ENCODE measurements around the gene ACLY.
"Not testable (repeated sequence)": the region's sequence is repeated elsewhere in the genome, so short reads cannot be mapped to it uniquely, and the experiment has no call there.

ACLY gene

DNA sequence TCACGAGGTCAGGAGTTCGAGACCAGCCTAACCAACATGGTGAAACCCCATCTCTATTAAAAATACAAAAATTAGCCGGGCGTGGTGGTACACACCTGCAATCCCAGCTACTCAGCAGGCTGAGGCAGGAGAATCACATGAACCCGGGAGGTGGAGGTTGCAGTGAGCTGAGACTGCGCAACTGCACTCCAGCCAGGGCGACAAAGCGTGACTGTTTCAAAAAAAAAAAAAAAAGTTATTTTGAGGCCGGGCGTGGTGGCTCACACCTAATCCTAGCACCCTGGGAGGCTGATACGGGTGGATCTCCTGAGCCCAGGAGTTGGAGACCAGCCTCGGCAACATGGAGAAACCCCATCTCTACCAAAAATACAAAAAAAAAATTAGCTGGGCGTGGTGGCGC, 67.4 kb downstream of the ACLY start:
- not testable (repeated sequence) for DNase-seq (ENCODE audit: low read depth, low spot score); H3K36me3 ChIP-seq (ENCODE audit: control insufficient read depth, insufficient read depth, low read length); H3K4me3 ChIP-seq (ENCODE audit: low read length); H3K4me1 ChIP-seq (ENCODE audit: control insufficient read depth, insufficient read depth, low read length); H3K9me3 ChIP-seq (ENCODE audit: control insufficient read depth, insufficient read depth, low read length); H3K27ac ChIP-seq (ENCODE audit: low read length); H3K27me3 ChIP-seq (ENCODE audit: control insufficient read depth, insufficient read depth, low read length)
- no CpG with 5 or more reads among the region's 14 CpGs for WGBS (ENCODE audit: insufficient coverage, insufficient read length)

DNA sequence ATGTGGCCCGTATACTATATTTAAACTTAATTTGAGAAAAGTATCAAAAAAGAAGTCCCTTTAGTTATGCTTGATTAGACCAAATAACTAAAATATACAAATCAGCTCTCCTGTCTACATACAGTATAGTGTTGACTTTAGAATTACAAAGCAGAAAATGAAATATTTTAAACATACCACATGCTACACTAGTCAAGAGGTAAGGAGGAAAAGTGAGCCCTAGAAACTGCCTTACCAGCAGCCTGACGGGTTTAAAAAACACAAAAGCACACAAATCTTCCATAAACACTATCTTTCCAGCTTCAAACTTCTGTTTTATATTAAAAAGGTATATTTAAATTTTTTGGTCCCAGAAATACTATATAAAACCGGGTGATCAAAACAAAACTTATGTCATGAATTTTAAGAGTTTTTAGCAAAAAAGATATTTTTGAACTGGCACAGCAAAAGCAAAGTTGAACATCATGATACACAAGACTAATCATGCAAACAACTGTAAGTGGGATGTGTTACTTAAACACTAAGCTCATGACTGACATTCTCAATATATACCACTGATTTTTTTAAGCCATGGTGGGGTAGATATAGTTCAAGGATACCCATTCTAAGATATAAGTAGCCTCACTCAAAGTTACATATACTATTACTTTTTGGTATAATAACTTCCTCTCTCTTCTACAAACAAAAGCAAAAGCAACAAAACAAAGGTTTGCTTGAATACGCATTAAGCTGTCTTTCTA, 69.3 kb downstream of the ACLY start:
- Histone ChIP-seq H3K4me1 (ENCODE audit: control insufficient read depth, insufficient read depth, low read length) (no peaks in the 10 kb centered on the region), H3K27ac (ENCODE audit: low read length) (no peak overlapping the region), H3K27me3 (ENCODE audit: control insufficient read depth, insufficient read depth, low read length) (no peaks in the 10 kb centered on the region), H3K36me3 (ENCODE audit: control insufficient read depth, insufficient read depth, low read length) (no peaks in the 10 kb centered on the region), H3K4me3 (ENCODE audit: low read length) (no peak overlapping the region), H3K9me3 (ENCODE audit: control insufficient read depth, insufficient read depth, low read length) (no peaks in the 10 kb centered on the region)
- DNase-seq (ENCODE audit: low read depth, low spot score): no peak
- WGBS (ENCODE audit: insufficient coverage, insufficient read length): no CpG with 5 or more reads among the region's 4 CpGs

DNA sequence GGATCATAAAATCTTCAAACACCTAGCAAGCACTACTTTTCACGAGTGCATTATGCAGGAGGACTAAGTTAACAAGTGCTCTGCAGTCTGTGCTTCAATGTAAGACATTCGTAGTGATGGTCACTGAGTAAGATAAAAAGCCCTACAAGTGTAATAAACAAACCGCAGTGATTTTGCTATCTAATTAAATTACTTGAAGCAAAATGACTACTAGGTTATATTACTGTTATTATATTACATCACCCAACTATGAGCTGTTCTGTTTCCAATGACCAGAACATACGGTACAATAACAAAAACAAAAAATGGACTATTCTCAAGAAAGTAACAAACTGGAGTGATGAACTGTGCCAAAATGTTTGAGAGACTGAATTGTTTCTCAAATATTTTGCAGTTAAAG, 70.0 kb downstream of the ACLY start:
- Histone ChIP-seq H3K27ac (ENCODE audit: low read length) (no peak overlapping the region), H3K4me1 (ENCODE audit: control insufficient read depth, insufficient read depth, low read length) (no peaks in the 10 kb centered on the region), H3K27me3 (ENCODE audit: control insufficient read depth, insufficient read depth, low read length) (no peaks in the 10 kb centered on the region), H3K36me3 (ENCODE audit: control insufficient read depth, insufficient read depth, low read length) (no peaks in the 10 kb centered on the region), H3K4me3 (ENCODE audit: low read length) (no peak overlapping the region), H3K9me3 (ENCODE audit: control insufficient read depth, insufficient read depth, low read length) (no peaks in the 10 kb centered on the region)
- no CpG with 5 or more reads among the region's 4 CpGs for WGBS (ENCODE audit: insufficient coverage, insufficient read length)
- DNase-seq (ENCODE audit: low read depth, low spot score): no peak

DNA sequence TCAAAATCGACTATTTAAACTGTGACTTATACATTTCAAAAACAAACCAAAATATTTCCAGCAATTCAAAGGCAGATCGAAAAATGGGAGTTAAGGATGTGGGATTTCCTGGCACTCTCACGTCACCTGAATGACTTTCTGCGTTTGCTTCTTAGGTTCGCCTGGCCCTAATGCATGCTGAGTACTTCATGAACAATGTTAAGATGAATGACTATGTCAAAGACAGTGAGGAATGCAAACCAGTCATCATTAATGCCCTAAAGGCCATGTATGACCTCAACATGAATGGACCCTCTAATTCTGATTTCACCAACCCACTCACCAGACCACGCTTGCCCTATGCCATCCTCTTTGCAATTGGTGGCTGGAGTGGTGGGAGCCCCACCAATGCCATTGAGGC, 73.8 kb downstream of the ACLY start:
- no peak overlapping the region for H3K27ac ChIP-seq (ENCODE audit: low read length)
- no peaks in the 10 kb centered on the region for H3K9me3 ChIP-seq (ENCODE audit: control insufficient read depth, insufficient read depth, low read length)
- H3K27me3 ChIP-seq (ENCODE audit: control insufficient read depth, insufficient read depth, low read length): no peaks in the 10 kb centered on the region
- WGBS (ENCODE audit: insufficient coverage, insufficient read length): no CpG with 5 or more reads among the region's 6 CpGs
- no peak overlapping the region for H3K4me3 ChIP-seq (ENCODE audit: low read length)
- no peaks in the 10 kb centered on the region for H3K4me1 ChIP-seq (ENCODE audit: control insufficient read depth, insufficient read depth, low read length)
- no peaks in the 10 kb centered on the region for H3K36me3 ChIP-seq (ENCODE audit: control insufficient read depth, insufficient read depth, low read length)
- no peak for DNase-seq (ENCODE audit: low read depth, low spot score)

DNA sequence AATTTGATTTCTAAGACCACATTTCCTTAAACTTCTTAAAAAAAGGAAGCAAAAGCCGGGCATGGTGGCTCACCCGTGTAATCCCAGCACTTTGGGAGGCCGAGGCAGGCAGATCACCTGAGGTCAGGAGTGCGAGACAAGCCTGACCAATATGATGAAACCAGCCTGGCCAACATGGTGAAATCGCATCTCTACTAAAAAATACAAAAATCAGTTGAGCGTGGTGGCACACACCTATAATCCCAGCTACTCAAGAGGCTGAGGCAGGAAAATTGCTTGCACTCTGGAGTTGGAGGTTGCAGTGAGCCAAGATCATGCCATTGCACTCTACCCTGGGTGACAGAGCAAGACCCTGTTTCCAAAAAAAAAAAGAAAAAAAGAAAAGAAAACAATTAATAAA, 78.0 kb downstream of the ACLY start:
- H3K9me3 ChIP-seq (ENCODE audit: control insufficient read depth, insufficient read depth, low read length); DNase-seq (ENCODE audit: low read depth, low spot score): not testable (repeated sequence)
- WGBS (ENCODE audit: insufficient coverage, insufficient read length): no CpG with 5 or more reads among the region's 6 CpGs

GRCh38 chr17:41839448-41839847, 79.3 kb downstream of the ACLY start:
- H3K27me3 ChIP-seq (ENCODE audit: control insufficient read depth, insufficient read depth, low read length); DNase-seq (ENCODE audit: low read depth, low spot score); H3K4me3 ChIP-seq (ENCODE audit: low read length); H3K9me3 ChIP-seq (ENCODE audit: control insufficient read depth, insufficient read depth, low read length); H3K27ac ChIP-seq (ENCODE audit: low read length); H3K36me3 ChIP-seq (ENCODE audit: control insufficient read depth, insufficient read depth, low read length); H3K4me1 ChIP-seq (ENCODE audit: control insufficient read depth, insufficient read depth, low read length): not testable (repeated sequence)
- WGBS (ENCODE audit: insufficient coverage, insufficient read length): no CpG with 5 or more reads among the region's 2 CpGs

More for the DNA sequence above, 78.0 kb downstream of the ACLY start:
- H3K27me3 ChIP-seq (ENCODE audit: control insufficient read depth, insufficient read depth, low read length); H3K4me1 ChIP-seq (ENCODE audit: control insufficient read depth, insufficient read depth, low read length); H3K27ac ChIP-seq (ENCODE audit: low read length); H3K4me3 ChIP-seq (ENCODE audit: low read length); H3K36me3 ChIP-seq (ENCODE audit: control insufficient read depth, insufficient read depth, low read length): not testable (repeated sequence)

DNA sequence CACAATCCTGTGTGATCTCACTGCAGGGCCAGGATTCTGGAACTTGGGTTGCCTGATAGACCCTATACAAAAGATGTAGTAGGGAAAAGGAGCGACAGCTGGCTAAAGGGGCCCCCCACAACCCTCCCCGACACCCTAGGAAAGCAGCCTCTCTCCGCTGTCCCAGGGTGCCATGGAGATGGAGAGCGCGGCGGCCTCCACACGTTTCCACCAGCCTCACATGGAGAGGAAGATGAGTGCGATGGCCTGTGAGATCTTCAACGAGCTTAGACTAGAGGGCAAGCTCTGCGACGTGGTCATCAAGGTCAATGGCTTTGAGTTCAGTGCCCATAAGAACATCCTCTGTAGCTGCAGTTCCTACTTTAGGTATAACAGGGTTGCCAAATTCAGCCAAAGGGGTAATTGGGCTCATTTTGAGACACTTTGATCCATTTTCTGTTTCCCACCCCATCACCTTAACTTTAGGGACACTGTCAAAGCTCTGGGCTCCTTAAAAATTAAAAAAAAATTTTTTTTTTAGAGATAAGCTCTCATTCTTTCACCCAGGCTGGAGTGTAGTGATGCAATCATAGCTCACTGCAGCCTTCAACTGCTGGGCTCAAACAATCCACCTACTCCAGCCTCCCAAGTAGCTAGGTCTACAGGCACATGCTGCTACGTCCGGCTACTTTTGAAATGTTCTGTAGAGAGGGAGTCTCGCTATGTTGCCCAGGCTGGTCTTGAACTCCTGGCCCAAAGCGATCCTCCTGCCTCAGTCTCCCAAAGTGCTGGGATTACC, 80.8 kb downstream of the ACLY start, which contains the start of gene KLHL10:
Gene KLHL10, plus strand, starts transcription at position 65 of the 778 bp plus-strand sequence. Its CDS starts 108 bp downstream, at position 173.
- DNase-seq (ENCODE audit: low read depth, low spot score): no peak
- no peaks in the 10 kb centered on the region for H3K4me1 ChIP-seq (ENCODE audit: control insufficient read depth, insufficient read depth, low read length)
- WGBS (ENCODE audit: insufficient coverage, insufficient read length): no CpG with 5 or more reads among the region's 15 CpGs
- H3K27me3 ChIP-seq (ENCODE audit: control insufficient read depth, insufficient read depth, low read length): no peaks in the 10 kb centered on the region
- H3K4me3 ChIP-seq (ENCODE audit: low read length): no peak within 1 kb of the TSS
- no peak within 1 kb of the TSS for H3K27ac ChIP-seq (ENCODE audit: low read length)
- H3K9me3 ChIP-seq (ENCODE audit: control insufficient read depth, insufficient read depth, low read length): no peaks in the 10 kb centered on the region
- no peaks in the 10 kb centered on the region for H3K36me3 ChIP-seq (ENCODE audit: control insufficient read depth, insufficient read depth, low read length)

DNA sequence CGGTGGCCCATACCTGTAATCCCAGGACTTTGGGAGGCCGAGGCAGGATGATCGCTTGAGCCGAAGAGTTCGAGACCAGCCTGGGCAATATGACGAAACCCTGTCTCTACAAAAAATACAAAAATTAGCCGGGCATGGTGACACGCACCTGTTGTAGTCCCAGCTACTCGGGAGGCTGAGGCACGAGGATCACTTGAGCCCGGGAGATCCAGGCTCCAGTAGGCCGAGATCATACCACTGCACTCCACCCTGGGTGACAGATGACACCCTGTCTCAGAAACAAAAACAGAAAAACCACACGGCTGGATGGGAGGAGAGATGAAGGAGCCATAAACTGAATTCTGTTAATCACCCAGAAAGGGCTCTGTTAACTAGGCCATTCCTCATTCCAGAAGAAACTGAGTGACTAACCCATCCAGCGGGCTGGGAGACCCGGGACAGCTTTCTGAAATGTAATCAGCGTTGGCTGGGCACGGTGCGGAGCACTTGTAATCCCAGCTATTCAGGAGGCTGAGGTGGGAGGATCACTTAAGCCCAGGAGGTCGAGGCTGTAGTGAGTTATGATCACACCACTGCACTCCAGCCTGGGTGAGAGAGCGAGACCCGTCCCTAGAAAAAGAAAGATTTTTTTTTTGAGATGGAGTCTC, 82.1 kb downstream of the ACLY start:
- Histone ChIP-seq H3K4me3 (ENCODE audit: low read length) (no peak overlapping the region; the same call in 1 of the 2 replicates), H3K27ac (ENCODE audit: low read length) (no peak overlapping the region), H3K27me3 (ENCODE audit: control insufficient read depth, insufficient read depth, low read length) (no peaks in the 10 kb centered on the region), H3K4me1 (ENCODE audit: control insufficient read depth, insufficient read depth, low read length) (no peaks in the 10 kb centered on the region), H3K9me3 (ENCODE audit: control insufficient read depth, insufficient read depth, low read length) (no peaks in the 10 kb centered on the region), H3K36me3 (ENCODE audit: control insufficient read depth, insufficient read depth, low read length) (no peaks in the 10 kb centered on the region)
- WGBS (ENCODE audit: insufficient coverage, insufficient read length): no CpG with 5 or more reads among the region's 21 CpGs
- DNase-seq (ENCODE audit: low read depth, low spot score): no peak

- Histone ChIP-seq H3K27ac (ENCODE audit: low read length) (no peak within 1 kb of the TSS), H3K9me3 (ENCODE audit: control insufficient read depth, insufficient read depth, low read length) (no peaks in the 10 kb centered on the region), H3K27me3 (ENCODE audit: control insufficient read depth, insufficient read depth, low read length) (no peaks in the 10 kb centered on the region), H3K4me1 (ENCODE audit: control insufficient read depth, insufficient read depth, low read length) (no peaks in the 10 kb centered on the region), H3K36me3 (ENCODE audit: control insufficient read depth, insufficient read depth, low read length) (no peaks in the 10 kb centered on the region; the same call in 1 of the 2 replicates), H3K4me3 (ENCODE audit: low read length) (peak within 1 kb of the TSS; percentile 48)
- WGBS (ENCODE audit: insufficient coverage, insufficient read length): no CpG with 5 or more reads among the region's 72 CpGs
- DNase-seq (ENCODE audit: low read depth, low spot score): no peak
Measured at GRCh38 chr17:41835800-41836549, 82.8 kb downstream of the ACLY start, which contains the start of gene NT5C3B. TSS of gene NT5C3B (minus strand) at chr17:41836232. CDS start at chr17:41836193, 39 bp downstream.
